A549 (cell line): ENCODE measurements around the gene ITPR3. TPM values are rescaled to one million over a fixed set of nuclear protein-coding genes. Genes with fewer than 3 reads are reported as not detected.

Experiments used
- ATAC-seq, 2 experiments: fragments of 200-7000 bp in 1 of 2; fragments of >200 bp in 1 of 2; cut with Nextera tagmentation in 1 of 2; cut with Tn5 transposase in 1 of 2; 3 replicates each; pipeline versions ENCODE4 v1.8.0 to v1.9.1; 2018 to 2020; ENCODE audit warnings: mild to moderate bottlenecking in 1 of 2, moderate library complexity in 1 of 2
- CTCF ChIA-PET: fragments of 300-600 bp; sonication (Branson Sonifier 250); formaldehyde crosslinking; extraction: SDS; loops from one replicate; lab custom pipeline; 2021; ENCODE audit warnings: antibody characterized with exemption, inconsistent platforms; lab: Yijun Ruan, JAX
- POLR2A ChIA-PET: fragments of 350-600 bp; formaldehyde crosslinking; extraction: SDS; loops from one replicate; lab custom pipeline; 2021; ENCODE audit warnings: antibody characterized with exemption, inconsistent platforms; lab: Yijun Ruan, JAX
- DNase-seq, 2 experiments: peaks; one replicate each; pipeline versions ENCODE4 v3.0.0 to v3.0.0-alpha.2; 2011 to 2016; ENCODE audit warnings: low read depth in 1 of 2, low spot score in 1 of 2
- FAIRE-seq: peaks from 2 replicates; lab custom pipeline; 2011; peaks lifted over from hg19 to GRCh38; lab: Jason Lieb, UNC
- H3K27ac ChIP-seq, 2 experiments: fragments of >200 bp; sonication (Bioruptor Twin); formaldehyde crosslinking; 3 replicates each; pipeline ENCODE4 v1.5.1; 2016 to 2017
- H3K4me1 ChIP-seq: fragments of >200 bp; sonication (Bioruptor Twin); formaldehyde crosslinking; 3 replicates; pipeline ENCODE4 v1.6.1; 2016
- H3K4me2 ChIP-seq: fragments of >200 bp; sonication (Bioruptor Twin); formaldehyde crosslinking; 3 replicates; pipeline ENCODE4 v1.6.1; 2016
- H3K4me3 ChIP-seq: fragments of >200 bp; sonication (Bioruptor Twin); formaldehyde crosslinking; 3 replicates; pipeline ENCODE4 v1.5.1; 2016
- H3K9me3 ChIP-seq: fragments of >200 bp; sonication (Bioruptor Twin); formaldehyde crosslinking; 3 replicates; pipeline ENCODE4 v1.6.1; 2016
- ATOH8 ChIP-seq: fragments of 250-450 bp; sonication (Bioruptor Pico); IDR thresholded peaks from 2 replicates; pipeline ENCODE4 v1.5.0; 2020; ENCODE audit warnings: low read depth, mild to moderate bottlenecking, moderate library complexity
- CBX8 ChIP-seq: fragments of 200-600 bp; sonication (generic); IDR thresholded peaks from 2 replicates; pipeline ENCODE4 v1.6.1; 2016
- CHD2 ChIP-seq: fragments of 150-350 bp; IDR thresholded peaks from 2 replicates; pipeline ENCODE4 v1.6.1; 2014; ENCODE audit warnings: low read length; ENCODE audit not compliant: partially characterized antibody
- CHD4 ChIP-seq: fragments of 200-600 bp; sonication (generic); IDR thresholded peaks from 2 replicates; pipeline ENCODE4 v1.6.1; 2016; ENCODE audit warnings: antibody characterized with exemption, mild to moderate bottlenecking, borderline replicate concordance
- EHMT2 ChIP-seq: fragments of 200-600 bp; sonication (generic); IDR thresholded peaks from 2 replicates; pipeline ENCODE4 v1.6.1; 2016; ENCODE audit warnings: antibody characterized with exemption, low read depth, mild to moderate bottlenecking, moderate library complexity
- ESRRA ChIP-seq: fragments of 150-350 bp; IDR thresholded peaks from 2 replicates; pipeline ENCODE4 v1.6.1; 2014; ENCODE audit warnings: mild to moderate bottlenecking, low read length, borderline replicate concordance
- FOSB ChIP-seq: fragments of 250-450 bp; sonication (Bioruptor Pico); IDR thresholded peaks from 2 replicates; pipeline ENCODE4 v1.5.0; 2020; ENCODE audit warnings: mild to moderate bottlenecking, moderate library complexity
- GATA3 ChIP-seq: IDR thresholded peaks from 2 replicates; pipeline ENCODE4 v1.6.1; 2012; ENCODE audit warnings: borderline replicate concordance
- HEYL ChIP-seq: fragments of 250-450 bp; sonication (Bioruptor Pico); IDR thresholded peaks from 2 replicates; pipeline ENCODE4 v1.8.0; 2021; ENCODE audit warnings: mild to moderate bottlenecking, moderate library complexity
- HOXB13 ChIP-seq: fragments of 250-450 bp; sonication (Bioruptor Pico); IDR thresholded peaks from 2 replicates; pipeline ENCODE4 v1.5.0; 2020; ENCODE audit warnings: low read depth, mild to moderate bottlenecking, moderate library complexity
- JUNB ChIP-seq: fragments of >200 bp; sonication (Bioruptor Twin); formaldehyde crosslinking; IDR thresholded peaks from 2 replicates; pipeline ENCODE4 v1.6.1; 2016
- KDM1A ChIP-seq: fragments of 200-600 bp; sonication (generic); IDR thresholded peaks from 2 replicates; pipeline ENCODE4 v1.6.1; 2016; ENCODE audit warnings: low read depth, mild to moderate bottlenecking
- MAFK ChIP-seq: fragments of 450-650 bp; IDR thresholded peaks from 2 replicates; pipeline ENCODE4 v1.6.1; 2014; ENCODE audit not compliant: partially characterized antibody
- NFE2L2 ChIP-seq: fragments of 150-350 bp; conservative IDR thresholded peaks from 2 replicates; pipeline ENCODE4 v1.6.1; 2014; ENCODE audit warnings: low read length
- NR3C1 ChIP-seq: fragments of >200 bp; sonication (Bioruptor Twin); formaldehyde crosslinking; IDR thresholded peaks from 3 replicates; pipeline ENCODE4 v1.6.1; 2017
- PBX3 ChIP-seq: IDR thresholded peaks from 2 replicates; pipeline ENCODE4 v1.6.1; 2012
- POLR2A ChIP-seq: IDR thresholded peaks from 2 replicates; pipeline ENCODE4 v1.6.1; 2012; ENCODE audit warnings: mild to moderate bottlenecking, low read length
- POLR2AphosphoS2 ChIP-seq: conservative IDR thresholded peaks from 2 replicates; pipeline ENCODE4 v1.6.1; 2012; ENCODE audit warnings: low read length, improper control_type of control experiment, inconsistent platforms
- RNF2 ChIP-seq: fragments of 200-600 bp; sonication (generic); IDR thresholded peaks from 2 replicates; pipeline ENCODE4 v1.6.1; 2016; ENCODE audit warnings: low read depth, mild to moderate bottlenecking, antibody characterized with exemption, moderate library complexity, borderline replicate concordance
- TP53 ChIP-seq: fragments of 250-450 bp; sonication (Bioruptor Pico); IDR thresholded peaks from 2 replicates; pipeline ENCODE4 v1.5.0; 2021; ENCODE audit warnings: mild to moderate bottlenecking, moderate library complexity
- USF2 ChIP-seq: fragments of 450-650 bp; IDR thresholded peaks from 2 replicates; pipeline ENCODE4 v1.6.1; 2014; ENCODE audit warnings: antibody characterized with exemption
- ZSCAN20 ChIP-seq: fragments of 250-450 bp; sonication (Bioruptor Pico); IDR thresholded peaks from 2 replicates; pipeline ENCODE4 v1.8.0; 2022; ENCODE audit warnings: mild to moderate bottlenecking, moderate library complexity
- whole genome bisulfite sequencing: methylation state at CpG from one replicate; pipeline ENCODE4 v1.1.6; 2017; ENCODE audit errors: missing lambda C conversion rate; 5-methylcytosine and 5-hydroxymethylcytosine counted together
- polyA plus RNA-seq, 4 experiments: library from polyadenylated mRNA; depleted of rRNA in 3 of 4; stranded (reverse); fragments of >200 nt; fragmentation: RNase III in 1 of 4; extraction: RNeasy Plus Mini Kit Qiagen cat#74134 plus additional on column Dnase treatment in 1 of 4; gene quantifications; 2 replicates in 3 of 4; 3 replicates in 1 of 4; pipeline ENCODE4 v1.2.3, GENCODE V29; 2011 to 2017

Gene ITPR3
- polyA plus RNA-seq, 2 of the 4 experiments (the other 2 are of a cell fraction) = 17.6 to 20.8 TPM

- ChIA-PET CTCF (interaction anchor here (0.6 to 2.4 kb wide), 5 partner anchors 9 to 81 kb away, joined by 3 to 6 read pairs (median 3); no protein-coding TSS in a partner anchor), POLR2A (no interaction called here)
- no peak for ATAC-seq
- Histone ChIP-seq H3K9me3 (no peaks in the 10 kb centered on the region), H3K4me3 (no peak overlapping the region), H3K4me1 (peaks cover 11% of the 10 kb centered on the region; the same call in 2 of the 3 replicates), H3K27ac (no peak overlapping the region), H3K4me2 (no peak overlapping the region)
- DNase-seq = no peak
- FAIRE-seq = no peak
- TF ChIP-seq ESRRA (no peak), PBX3 (no peak), TP53 (CRISPR knock-in tag) (no peak), NR3C1 (no peak), CHD4 (no peak), CBX8 (no peak), CHD2 (no peak), JUNB (no peak), HEYL (CRISPR knock-in tag) (no peak), USF2 (no peak), RNF2 (no peak), ZSCAN20 (CRISPR knock-in tag) (no peak), GATA3 (no peak), NFE2L2 (no peak), FOSB (CRISPR knock-in tag) (no peak), MAFK (no peak), KDM1A (no peak)
- WGBS = 87% methylated on average over 13 of the region's 13 CpGs
Observed at GRCh38 chr6:33665957-33666356, 44.8 kb downstream of the ITPR3 start.

GRCh38 chr6:33667072-33667471 is 46.0 kb downstream of the ITPR3 start:
- no peak for TF ChIP-seq HOXB13 (CRISPR knock-in tag)
- TF ChIP-seq POLR2AphosphoS2 = no peak
- TF ChIP-seq NR3C1 = no peak
- TF ChIP-seq ATOH8 = no peak
- TF ChIP-seq CHD2 = no peak
- TF ChIP-seq, all 56 proteins: peak for 0
- ATAC-seq (no peak), FAIRE-seq (no peak), DNase-seq (no peak)
- CTCF ChIA-PET = interaction anchor here (2.0 to 7.6 kb wide), 3 partner anchors 9 to 82 kb away, joined by 5 to 87 read pairs (median 6); no protein-coding TSS in a partner anchor
- Histone ChIP-seq H3K4me1 (peaks cover 22% of the 10 kb centered on the region), H3K4me3 (no peak overlapping the region), H3K27ac (no peak overlapping the region), H3K4me2 (no peak overlapping the region), H3K9me3 (no peaks in the 10 kb centered on the region)
- 89% methylated on average over 6 of the region's 16 CpGs for WGBS
- POLR2A ChIA-PET = no interaction called here

- POLR2A ChIA-PET = no interaction called here
- Histone ChIP-seq H3K4me2 (no peak overlapping the region), H3K4me1 (peaks cover 29% of the 10 kb centered on the region), H3K4me3 (no peak overlapping the region), H3K27ac (no peak overlapping the region), H3K9me3 (no peaks in the 10 kb centered on the region)
- TF ChIP-seq POLR2A (no peak), EHMT2 (no peak)
- ATAC-seq (no peak), FAIRE-seq (no peak), DNase-seq (no peak)
- CTCF ChIA-PET = interaction anchor here (1.2 to 7.6 kb wide), 3 partner anchors 10 to 81 kb away, joined by 3 to 87 read pairs (median 6); no protein-coding TSS in a partner anchor
- no CpG with 5 or more reads among the region's 11 CpGs for WGBS
Observed at GRCh38 chr6:33667776-33668175, 46.7 kb downstream of the ITPR3 start.
